GM23338 (cell line): ENCODE results near the gene ANG. TPM values are rescaled to one million over a fixed set of nuclear protein-coding genes. Genes with fewer than 3 reads are reported as not detected.
"Not testable (repeated sequence)": the region's sequence is repeated elsewhere in the genome, so short reads cannot be mapped to it uniquely, and the experiment has no call there.

ENCODE experiments used
- ATAC-seq: fragments of 200-7000 bp; cut with Tn5 transposase; 3 replicates; pipeline ENCODE4 v1.9.1; 2020
- DNase-seq: peaks from one replicate; pipeline ENCODE4 v3.0.0-alpha.2; 2015; ENCODE audit warnings: low spot score
- H2AFZ ChIP-seq: fragments of 200-600 bp; sonication (generic); 2 replicates; pipeline ENCODE4 v1.8.0; 2016; ENCODE audit warnings: antibody characterized with exemption, mild to moderate bottlenecking, moderate library complexity
- H3F3A ChIP-seq: fragments of 200-600 bp; sonication (generic); replicated peaks from 2 replicates; pipeline ENCODE4 v1.8.0; 2017; ENCODE audit warnings: antibody characterized with exemption, mixed run types, low read depth
- H3K27ac ChIP-seq: fragments of 200-600 bp; sonication (generic); 2 replicates; pipeline ENCODE4 v1.6.1; 2016; ENCODE audit warnings: low read depth
- H3K27me3 ChIP-seq: fragments of 200-600 bp; sonication (generic); 2 replicates; pipeline ENCODE4 v1.8.0; 2016; ENCODE audit warnings: mild to moderate bottlenecking, mixed run types, moderate library complexity; ENCODE audit not compliant: insufficient read depth
- H3K36me3 ChIP-seq: fragments of 200-600 bp; sonication (generic); 2 replicates; pipeline ENCODE4 v1.8.0; 2016; ENCODE audit warnings: mild to moderate bottlenecking; ENCODE audit not compliant: insufficient read depth
- H3K4me1 ChIP-seq: fragments of 200-600 bp; sonication (generic); 2 replicates; pipeline ENCODE4 v1.8.0; 2016; ENCODE audit warnings: mild to moderate bottlenecking, moderate library complexity; ENCODE audit not compliant: insufficient read depth
- H3K4me2 ChIP-seq: fragments of 200-600 bp; sonication (generic); 2 replicates; pipeline ENCODE4 v1.7.1; 2017; ENCODE audit warnings: mixed run types
- H3K4me3 ChIP-seq: fragments of 200-600 bp; sonication (generic); 2 replicates; pipeline ENCODE4 v1.6.1; 2016; ENCODE audit warnings: mixed run types
- H3K79me2 ChIP-seq: fragments of 200-600 bp; sonication (generic); replicated peaks from 2 replicates; pipeline ENCODE4 v1.8.0; 2017; ENCODE audit warnings: mild to moderate bottlenecking; ENCODE audit not compliant: insufficient read depth
- H3K9me2 ChIP-seq: fragments of 200-600 bp; sonication (generic); 2 replicates; pipeline ENCODE4 v1.8.0; 2017; ENCODE audit not compliant: insufficient read depth
- H4K20me1 ChIP-seq: fragments of 200-600 bp; sonication (generic); replicated peaks from 2 replicates; pipeline ENCODE4 v1.8.0; 2017; ENCODE audit warnings: mild to moderate bottlenecking; ENCODE audit not compliant: insufficient read depth
- H3K27ac Mint-ChIP-seq: 2 replicates; pipeline ENCODE4 v1.8.0; 2020; ENCODE audit warnings: inconsistent platforms, mild to moderate bottlenecking, moderate library complexity, mixed read lengths
- H3K27me3 Mint-ChIP-seq: 3 replicates; pipeline ENCODE4 v1.8.0; 2022; ENCODE audit warnings: low read depth, mild to moderate bottlenecking, moderate library complexity, mixed read lengths, inconsistent platforms; ENCODE audit not compliant: insufficient read depth, poor library complexity
- H3K36me3 Mint-ChIP-seq: 3 replicates; pipeline ENCODE4 v1.8.0; 2021; ENCODE audit warnings: low read depth, mild to moderate bottlenecking, inconsistent platforms, moderate library complexity, mixed read lengths
- H3K4me1 Mint-ChIP-seq: 3 replicates; pipeline ENCODE4 v1.8.0; 2020; ENCODE audit warnings: mild to moderate bottlenecking, inconsistent platforms, mixed read lengths
- H3K4me3 Mint-ChIP-seq: 3 replicates; pipeline ENCODE4 v1.8.0; 2021; ENCODE audit warnings: moderate library complexity, mild to moderate bottlenecking, inconsistent platforms, mixed read lengths
- H3K9me3 Mint-ChIP-seq: 3 replicates; pipeline ENCODE4 v1.8.0; 2020; ENCODE audit warnings: moderate library complexity, mild to moderate bottlenecking, inconsistent platforms, mixed read lengths
- CREB1 ChIP-seq: fragments of 250-450 bp; sonication (Bioruptor Pico); IDR thresholded peaks from 2 replicates; pipeline ENCODE4 v1.5.0; 2020; ENCODE audit warnings: low read depth, mild to moderate bottlenecking, moderate library complexity
- CTCF ChIP-seq, 2 experiments: fragments of 200-600 bp in 1 of 2; sonication (generic) in 1 of 2; conservative IDR thresholded peaks; 2 replicates each; pipeline versions ENCODE4 v1.5.1 to v1.6.1; 2016 to 2017; ENCODE audit warnings: antibody characterized with exemption in 2 of 2, low read depth in 2 of 2, mild to moderate bottlenecking in 2 of 2, moderate library complexity in 1 of 2
- EZH2phosphoT487 ChIP-seq: fragments of 200-600 bp; sonication (generic); IDR thresholded peaks from one replicate; pipeline ENCODE4 v1.8.1; 2018; ENCODE audit warnings: antibody characterized with exemption; ENCODE audit not compliant: unreplicated experiment
- NANOG ChIP-seq: IDR thresholded peaks from 2 replicates; pipeline ENCODE4 v1.6.1; 2016; ENCODE audit warnings: antibody characterized with exemption, borderline replicate concordance
- POLR2AphosphoS5 ChIP-seq: IDR thresholded peaks from 2 replicates; pipeline ENCODE4 v1.6.1; 2016; ENCODE audit warnings: antibody characterized with exemption, low read depth
- ZNF114 ChIP-seq: fragments of 250-450 bp; sonication (Bioruptor Pico); IDR thresholded peaks from 2 replicates; pipeline ENCODE4 v1.5.0; 2020; ENCODE audit warnings: mild to moderate bottlenecking, moderate library complexity
- ZNF331 ChIP-seq: fragments of 250-450 bp; sonication (Bioruptor Pico); IDR thresholded peaks from 2 replicates; pipeline ENCODE4 v1.5.0; 2020; ENCODE audit warnings: low read depth, mild to moderate bottlenecking, moderate library complexity
- ZNF462 ChIP-seq: fragments of 250-450 bp; sonication (Bioruptor Pico); IDR thresholded peaks from 2 replicates; pipeline ENCODE4 v1.5.0; 2020; ENCODE audit warnings: mild to moderate bottlenecking, moderate library complexity
- polyA plus RNA-seq: library from polyadenylated mRNA; unstranded; fragments of >200 nt; fragmentation: Nextera tagmentation; extraction: Ambion mirVana; gene quantifications from 2 replicates; pipeline ENCODE4 v1.2.1, GENCODE V29; 2016
- total RNA-seq: library from RNA; depleted of rRNA; stranded (reverse); fragments of >200 nt; shearing (Covaris generic); gene quantifications from 2 replicates; pipeline ENCODE4 v1.2.3, GENCODE V29; 2014
- TF ChIP-seq, protein P1 (sequence below): IDR thresholded peaks from one replicate; pipeline ENCODE4 v1.6.1; 2018; ENCODE audit warnings: antibody characterized with exemption; ENCODE audit not compliant: unreplicated experiment

ANG gene
- total and polyA plus RNA-seq, 2 experiments from 2014 or later = 2.3 to 3.7 TPM

- H3K27ac ChIP-seq, H3F3A ChIP-seq, H3K4me1 ChIP-seq, DNase-seq, ATAC-seq, H3K4me3 ChIP-seq, H3K27me3 Mint-ChIP-seq, H3K27me3 ChIP-seq, H4K20me1 ChIP-seq, H3K9me2 ChIP-seq, H3K79me2 ChIP-seq, H3K36me3 ChIP-seq, H3K4me2 ChIP-seq, H2AFZ ChIP-seq, H3K9me3 Mint-ChIP-seq, H3K4me3 Mint-ChIP-seq: not testable (repeated sequence)
- H3K27ac Mint-ChIP-seq = peak overlapping the region; percentile 15; the same call in 1 of the 2 replicates
- peaks cover 21% of the 10 kb centered on the region for H3K4me1 Mint-ChIP-seq
- peaks cover 37% of the 10 kb centered on the region for H3K36me3 Mint-ChIP-seq
Measured at GRCh38 chr14:20700965-20701364, 12.4 kb downstream of the ANG start.

- 0 out of 2 replicates have a peak overlapping the region, but pooled peaks have one; percentile 8 for H3K4me2 ChIP-seq
- 0 out of 2 replicates have a peak overlapping the region, but pooled peaks have one; percentile 21 for H3K4me3 ChIP-seq
- peaks cover 6% of the 10 kb centered on the region; the same call in 1 of the 2 replicates for H3F3A ChIP-seq
- peaks cover 8% of the 10 kb centered on the region; the same call in 1 of the 2 replicates for H3K9me2 ChIP-seq
- ATAC-seq (peak; percentile 91), DNase-seq (peak; percentile 69)
- no peak overlapping the region for H3K27ac Mint-ChIP-seq
- no peak overlapping the region for H2AFZ ChIP-seq
- H3K27me3 ChIP-seq = no peaks in the 10 kb centered on the region
- H3K36me3 Mint-ChIP-seq = peaks cover 10% of the 10 kb centered on the region; the same call in 2 of the 3 replicates
- peaks cover 5% of the 10 kb centered on the region; the same call in 1 of the 2 replicates for H3K36me3 ChIP-seq
- H3K27ac ChIP-seq = peak overlapping the region; percentile 93
- peaks cover 16% of the 10 kb centered on the region; the same call in 2 of the 3 replicates for H3K4me1 Mint-ChIP-seq
- peaks cover 7% of the 10 kb centered on the region for H3K27me3 Mint-ChIP-seq
- H3K79me2 ChIP-seq = no peaks in the 10 kb centered on the region
- H3K4me1 ChIP-seq = no peaks in the 10 kb centered on the region
- peaks cover 13% of the 10 kb centered on the region for H3K9me3 Mint-ChIP-seq
- H4K20me1 ChIP-seq = no peaks in the 10 kb centered on the region
- no peak overlapping the region for H3K4me3 Mint-ChIP-seq
- no peak for TF ChIP-seq EZH2phosphoT487
- TF ChIP-seq ZNF331 (CRISPR knock-in tag) = no peak
- no peak for TF ChIP-seq ZNF114 (CRISPR knock-in tag)
- TF ChIP-seq, protein P1, sequence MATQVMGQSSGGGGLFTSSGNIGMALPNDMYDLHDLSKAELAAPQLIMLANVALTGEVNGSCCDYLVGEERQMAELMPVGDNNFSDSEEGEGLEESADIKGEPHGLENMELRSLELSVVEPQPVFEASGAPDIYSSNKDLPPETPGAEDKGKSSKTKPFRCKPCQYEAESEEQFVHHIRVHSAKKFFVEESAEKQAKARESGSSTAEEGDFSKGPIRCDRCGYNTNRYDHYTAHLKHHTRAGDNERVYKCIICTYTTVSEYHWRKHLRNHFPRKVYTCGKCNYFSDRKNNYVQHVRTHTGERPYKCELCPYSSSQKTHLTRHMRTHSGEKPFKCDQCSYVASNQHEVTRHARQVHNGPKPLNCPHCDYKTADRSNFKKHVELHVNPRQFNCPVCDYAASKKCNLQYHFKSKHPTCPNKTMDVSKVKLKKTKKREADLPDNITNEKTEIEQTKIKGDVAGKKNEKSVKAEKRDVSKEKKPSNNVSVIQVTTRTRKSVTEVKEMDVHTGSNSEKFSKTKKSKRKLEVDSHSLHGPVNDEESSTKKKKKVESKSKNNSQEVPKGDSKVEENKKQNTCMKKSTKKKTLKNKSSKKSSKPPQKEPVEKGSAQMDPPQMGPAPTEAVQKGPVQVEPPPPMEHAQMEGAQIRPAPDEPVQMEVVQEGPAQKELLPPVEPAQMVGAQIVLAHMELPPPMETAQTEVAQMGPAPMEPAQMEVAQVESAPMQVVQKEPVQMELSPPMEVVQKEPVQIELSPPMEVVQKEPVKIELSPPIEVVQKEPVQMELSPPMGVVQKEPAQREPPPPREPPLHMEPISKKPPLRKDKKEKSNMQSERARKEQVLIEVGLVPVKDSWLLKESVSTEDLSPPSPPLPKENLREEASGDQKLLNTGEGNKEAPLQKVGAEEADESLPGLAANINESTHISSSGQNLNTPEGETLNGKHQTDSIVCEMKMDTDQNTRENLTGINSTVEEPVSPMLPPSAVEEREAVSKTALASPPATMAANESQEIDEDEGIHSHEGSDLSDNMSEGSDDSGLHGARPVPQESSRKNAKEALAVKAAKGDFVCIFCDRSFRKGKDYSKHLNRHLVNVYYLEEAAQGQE = no peak
- TF ChIP-seq CREB1 (CRISPR knock-in tag) = no peak
- TF ChIP-seq CTCF (conservative IDR thresholded peaks at IDR 0.05; ENCODE audit: low read depth in 2 of 2) = no peak
- TF ChIP-seq NANOG = peak; percentile 70
- TF ChIP-seq POLR2AphosphoS5 = no peak
- peak; percentile 3; the same call in 1 of the 2 replicates for TF ChIP-seq ZNF462 (CRISPR knock-in tag)
Measured at GRCh38 chr14:20706657-20707355, 18.2 kb downstream of the ANG start.
